ENCODE data around the gene RAN.

The RAN gene

DNA sequence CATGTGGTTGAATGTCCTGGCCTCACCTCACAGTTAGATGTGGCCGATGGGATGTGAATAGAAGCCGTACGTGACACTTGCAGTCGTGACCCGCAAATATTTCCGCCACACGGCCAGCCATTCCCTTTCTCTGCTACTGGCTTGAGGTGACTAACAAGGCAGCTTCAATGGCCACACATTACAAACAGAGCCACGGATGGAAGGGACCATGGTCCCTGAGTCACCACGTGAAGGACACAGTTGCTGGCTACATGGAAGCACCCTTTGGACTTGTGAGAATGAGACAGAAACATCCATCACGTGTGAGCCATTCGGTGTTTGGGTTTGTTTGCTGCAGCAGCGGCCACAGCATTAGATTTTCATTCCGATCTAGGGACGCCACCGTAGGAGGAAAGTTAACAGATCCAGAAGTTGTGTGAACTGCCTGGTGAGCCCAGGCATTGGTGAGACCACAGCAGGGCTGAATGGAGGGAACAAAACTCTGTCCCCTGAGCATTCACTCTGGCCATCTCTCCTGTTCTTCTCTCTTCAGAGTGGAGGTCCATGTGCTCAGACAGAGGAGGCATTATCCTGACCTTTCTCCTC, 48.3 kb downstream of the RAN start:
- DNase-seq = no peak

DNA sequence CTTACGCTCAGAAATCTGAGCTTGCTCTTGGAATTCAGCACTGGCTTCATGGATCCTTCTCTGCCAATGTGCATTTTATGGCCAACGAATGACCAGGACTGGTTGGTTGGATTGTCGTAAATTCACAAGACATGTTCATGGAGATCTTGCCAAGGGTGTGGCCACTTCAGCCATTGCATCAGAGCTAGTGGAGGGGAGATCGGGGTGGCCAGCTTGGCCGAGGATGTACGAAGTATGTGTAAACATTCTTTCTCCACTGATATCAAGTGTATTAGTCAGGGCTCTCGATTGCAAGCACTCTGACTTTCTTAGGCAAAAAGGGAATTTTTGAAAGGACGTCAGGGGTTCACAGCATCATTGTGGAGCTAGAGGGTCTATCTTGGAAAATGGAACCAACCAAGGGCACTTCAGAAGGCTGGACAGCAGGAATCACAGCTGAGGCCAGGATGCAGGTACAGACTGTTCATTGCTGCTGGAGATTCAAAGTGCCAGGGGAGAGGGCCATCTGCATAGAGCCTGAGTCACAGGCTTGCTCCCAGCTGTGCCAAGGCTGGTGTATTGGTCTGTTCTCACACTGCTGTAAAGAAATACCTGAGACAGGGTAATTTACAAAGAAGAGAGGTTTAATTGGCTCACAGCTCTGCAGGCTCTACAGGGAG, 49.0 kb downstream of the RAN start:
- in situ Hi-C loops (cut with MboI; ENCODE audit: low pct_unique_long_range_greater_than_20kb, low sequenced_read_pairs) = loop anchor here (25.0 kb wide), 1 partner anchor 191 kb away; no protein-coding TSS in a partner anchor
- DNase-seq = no peak

More for the DNA sequence above, 48.3 kb downstream of the RAN start:
- in situ Hi-C loops (cut with MboI; ENCODE audit: low pct_unique_long_range_greater_than_20kb, low sequenced_read_pairs) = loop anchor here (25.0 kb wide), 1 partner anchor 192 kb away; no protein-coding TSS in a partner anchor

DNA sequence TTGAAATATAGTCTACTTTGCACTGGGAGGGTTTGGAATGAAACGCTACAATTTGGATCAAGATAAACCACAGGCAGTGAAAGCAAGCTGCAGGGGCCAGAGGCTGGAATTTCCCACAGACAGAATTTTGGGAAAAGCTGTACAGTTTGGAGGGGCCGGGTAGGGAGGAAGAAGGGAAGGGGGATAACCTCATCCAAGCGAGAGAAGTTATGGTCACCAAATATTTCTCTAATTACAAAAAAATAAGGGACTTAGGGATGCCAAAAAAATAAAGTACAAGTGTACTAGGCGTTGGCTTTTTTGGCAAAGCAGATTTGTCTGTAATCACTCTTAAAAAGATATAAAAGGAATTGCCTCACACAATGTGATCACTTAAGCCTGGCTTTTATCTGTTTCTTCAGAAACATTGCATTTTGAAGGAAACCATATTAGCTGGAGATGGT, 50.7 kb downstream of the RAN start:
- in situ Hi-C loops (cut with MboI; ENCODE audit: low pct_unique_long_range_greater_than_20kb, low sequenced_read_pairs) = loop anchor here (25.0 kb wide), 1 partner anchor 190 kb away; no protein-coding TSS in a partner anchor

DNA sequence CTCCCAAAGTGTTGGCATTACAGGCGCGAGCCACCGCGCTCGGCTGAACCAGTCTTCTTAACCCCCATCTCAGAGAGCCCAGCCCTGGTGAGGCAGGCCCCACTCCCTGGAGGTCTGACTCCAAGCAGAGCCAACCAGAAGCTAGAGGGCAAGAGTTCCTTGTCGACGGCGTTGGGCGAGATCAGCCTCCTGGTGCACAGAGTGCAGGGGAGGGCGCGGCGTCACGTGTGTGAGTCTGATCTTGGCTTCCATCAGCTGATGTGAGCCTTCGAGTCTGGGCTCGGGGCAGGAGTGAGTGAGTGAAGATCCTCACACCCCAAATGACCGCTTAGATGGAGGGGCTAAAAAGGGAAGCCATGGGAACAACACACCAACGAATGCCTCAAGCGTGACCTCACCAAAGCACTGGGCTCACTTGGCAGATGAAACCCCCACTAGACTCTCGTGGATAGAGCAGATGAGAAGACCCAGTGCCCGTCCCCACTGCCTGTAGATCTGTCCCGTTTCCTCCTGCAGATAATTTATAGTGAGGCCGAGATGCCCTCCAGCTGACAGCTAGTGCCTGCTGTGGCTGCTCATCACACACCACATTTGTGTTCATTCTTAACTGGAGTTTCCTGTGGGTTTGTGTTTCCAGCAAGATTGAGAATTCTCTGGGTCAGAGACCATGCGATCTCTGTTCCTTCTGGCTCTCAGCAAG, 53.2 kb downstream of the RAN start:
- in situ Hi-C loops (cut with MboI; ENCODE audit: low pct_unique_long_range_greater_than_20kb, low sequenced_read_pairs) = loop anchor here (25.0 kb wide), 1 partner anchor 187 kb away; no protein-coding TSS in a partner anchor
- no peak for DNase-seq

More for the DNA sequence above, 50.7 kb downstream of the RAN start:
- DNase-seq = no peak

DNA sequence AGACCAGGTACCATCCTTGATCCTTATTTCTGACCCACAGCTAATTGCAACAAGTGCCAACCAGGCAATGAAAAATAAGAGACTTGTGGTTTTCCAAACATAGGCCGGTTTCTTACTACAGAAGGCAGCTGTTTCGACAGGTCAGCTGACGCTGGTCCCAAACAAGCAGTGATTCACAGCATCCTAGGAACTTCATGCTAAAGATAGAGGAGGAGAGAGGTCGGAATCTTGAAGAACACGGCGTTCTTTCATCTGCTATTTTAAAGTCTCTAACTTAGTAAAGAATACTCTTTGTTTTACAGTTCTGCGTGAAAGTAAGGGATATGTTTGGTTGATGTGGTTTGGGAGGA, 53.8 kb downstream of the RAN start:
- in situ Hi-C loops (cut with MboI; ENCODE audit: low pct_unique_long_range_greater_than_20kb, low sequenced_read_pairs) = no loop called here
- no peak for DNase-seq
